Kidney epithelial cell (primary cell): ENCODE results near the gene C11orf71. TPM values are rescaled to one million over a fixed set of nuclear protein-coding genes. Genes with fewer than 3 reads are reported as not detected.

Experiments used
- DNase-seq: peaks from one replicate; pipeline ENCODE4 v3.0.0-alpha.2; 2010; ENCODE audit warnings: low read depth
- H3K27me3 ChIP-seq: 2 replicates; pipeline ENCODE4 v1.6.0; 2011; ENCODE audit warnings: low read length; ENCODE audit not compliant: control insufficient read depth, insufficient read depth
- H3K36me3 ChIP-seq: 2 replicates; pipeline ENCODE4 v1.5.1; 2011; ENCODE audit warnings: low read length; ENCODE audit not compliant: control insufficient read depth, insufficient read depth
- H3K4me3 ChIP-seq: 2 replicates; pipeline ENCODE4 v1.5.1; 2011; ENCODE audit warnings: low read depth, mild to moderate bottlenecking, control low read depth, low read length
- total RNA-seq: library from RNA; depleted of rRNA; stranded (reverse); fragments of >200 nt; gene quantifications from 2 replicates; pipeline ENCODE4 v1.2.3, GENCODE V29; 2015
- TF ChIP-seq, protein P1 (sequence below): IDR thresholded peaks from 2 replicates; pipeline ENCODE4 v1.5.1; 2011; ENCODE audit warnings: mild to moderate bottlenecking, moderate library complexity, low read length, control low read depth, inconsistent platforms; ENCODE audit not compliant: insufficient read depth, poor library complexity, severe bottlenecking

Gene C11orf71
- total RNA-seq, 1 donor from 2014 or later: 1.6 TPM

DNA sequence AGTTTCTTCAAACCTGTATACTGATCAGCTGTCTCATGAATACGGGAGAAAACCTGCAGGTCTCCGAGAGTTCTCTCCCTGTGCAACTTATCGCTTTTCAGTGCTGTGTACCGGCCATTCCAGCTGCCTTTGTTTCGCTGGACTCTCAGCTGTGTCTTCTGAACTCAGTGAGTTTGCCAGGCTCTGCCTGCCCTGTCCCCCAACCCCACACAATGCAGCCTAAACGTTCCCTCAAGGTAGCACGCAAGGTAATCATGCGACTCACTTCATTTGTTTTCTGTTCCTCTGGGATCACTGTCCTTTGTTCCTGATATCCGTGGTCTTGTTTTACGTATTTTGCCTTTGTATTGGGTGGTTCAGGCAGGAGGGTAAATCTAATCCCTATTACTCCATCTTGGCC lies 13.6 kb upstream of the C11orf71 start:
- Histone ChIP-seq H3K27me3 (no peaks in the 10 kb centered on the region), H3K4me3 (no peak overlapping the region), H3K36me3 (peaks cover 1% of the 10 kb centered on the region)
- TF ChIP-seq, protein P1, sequence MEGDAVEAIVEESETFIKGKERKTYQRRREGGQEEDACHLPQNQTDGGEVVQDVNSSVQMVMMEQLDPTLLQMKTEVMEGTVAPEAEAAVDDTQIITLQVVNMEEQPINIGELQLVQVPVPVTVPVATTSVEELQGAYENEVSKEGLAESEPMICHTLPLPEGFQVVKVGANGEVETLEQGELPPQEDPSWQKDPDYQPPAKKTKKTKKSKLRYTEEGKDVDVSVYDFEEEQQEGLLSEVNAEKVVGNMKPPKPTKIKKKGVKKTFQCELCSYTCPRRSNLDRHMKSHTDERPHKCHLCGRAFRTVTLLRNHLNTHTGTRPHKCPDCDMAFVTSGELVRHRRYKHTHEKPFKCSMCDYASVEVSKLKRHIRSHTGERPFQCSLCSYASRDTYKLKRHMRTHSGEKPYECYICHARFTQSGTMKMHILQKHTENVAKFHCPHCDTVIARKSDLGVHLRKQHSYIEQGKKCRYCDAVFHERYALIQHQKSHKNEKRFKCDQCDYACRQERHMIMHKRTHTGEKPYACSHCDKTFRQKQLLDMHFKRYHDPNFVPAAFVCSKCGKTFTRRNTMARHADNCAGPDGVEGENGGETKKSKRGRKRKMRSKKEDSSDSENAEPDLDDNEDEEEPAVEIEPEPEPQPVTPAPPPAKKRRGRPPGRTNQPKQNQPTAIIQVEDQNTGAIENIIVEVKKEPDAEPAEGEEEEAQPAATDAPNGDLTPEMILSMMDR: no peak
- DNase-seq: no peak

DNA sequence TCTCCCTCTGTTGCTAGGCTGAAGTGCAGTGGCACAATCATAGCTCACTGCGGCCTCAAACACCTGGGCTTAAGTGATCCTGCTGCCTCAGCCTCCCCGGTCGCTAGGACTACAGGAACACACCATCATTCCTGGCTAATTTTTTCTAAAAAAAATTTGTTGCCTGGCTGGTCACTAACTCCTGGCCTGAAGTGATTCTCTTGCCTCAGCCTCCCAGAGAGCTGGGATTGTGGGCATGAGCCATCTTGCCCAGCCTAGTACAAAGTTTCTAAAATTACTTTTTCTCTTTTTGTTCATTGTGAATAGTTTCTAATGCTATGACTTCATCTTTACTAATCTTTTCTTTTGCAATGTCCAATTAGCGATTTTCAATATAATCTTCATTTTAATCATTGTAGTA lies 12.6 kb upstream of the C11orf71 start:
- no peak for DNase-seq
- Histone ChIP-seq H3K4me3 (no peak overlapping the region), H3K27me3 (no peaks in the 10 kb centered on the region), H3K36me3 (peaks cover 1% of the 10 kb centered on the region)
- TF ChIP-seq, protein P1: no peak

DNA sequence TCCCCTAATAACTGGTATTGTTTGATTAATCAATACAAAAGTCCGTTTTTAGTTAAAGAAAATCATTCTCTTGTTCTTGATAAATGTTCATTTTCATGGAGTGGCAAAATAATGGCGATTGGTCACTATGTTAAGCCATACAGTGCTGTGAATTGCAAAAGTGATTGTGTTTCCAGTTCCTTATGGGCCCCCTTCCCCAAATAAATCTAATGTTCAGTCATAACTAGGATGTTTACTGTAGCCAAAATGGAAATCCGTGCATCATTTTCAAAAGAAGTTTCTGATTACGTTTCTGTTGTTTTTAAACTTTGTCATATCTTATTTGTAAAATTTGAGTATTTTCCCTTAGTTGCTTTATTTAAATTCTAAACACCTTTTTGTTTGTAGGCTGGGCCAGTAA lies 1.0 kb upstream of the C11orf71 start:
- H3K4me3 ChIP-seq: peak overlapping the region; percentile 85
- H3K36me3 ChIP-seq: no peaks in the 10 kb centered on the region
- DNase-seq: no peak
- H3K27me3 ChIP-seq: no peaks in the 10 kb centered on the region
- TF ChIP-seq, protein P1: no peak

DNA sequence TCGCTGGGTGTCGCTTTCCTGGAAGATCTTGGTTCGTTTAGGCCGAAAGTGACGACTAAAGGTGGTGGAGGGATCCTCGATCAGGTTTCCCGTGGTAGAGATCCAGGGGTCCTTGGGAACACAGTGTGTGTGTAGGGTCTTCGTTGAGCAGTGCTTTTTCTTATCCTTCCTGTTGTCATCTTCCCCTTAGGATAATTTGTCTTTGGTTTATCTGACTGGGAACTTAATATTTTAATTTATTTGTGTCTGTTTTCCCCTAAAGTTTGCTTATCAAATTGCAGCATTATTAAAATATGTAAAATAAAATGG lies 558 bp upstream of the C11orf71 start:
- TF ChIP-seq, protein P1: no peak
- no peaks in the 10 kb centered on the region for H3K36me3 ChIP-seq
- H3K27me3 ChIP-seq: no peaks in the 10 kb centered on the region
- peak overlapping the region; percentile 85 for H3K4me3 ChIP-seq
- DNase-seq: no peak

DNA sequence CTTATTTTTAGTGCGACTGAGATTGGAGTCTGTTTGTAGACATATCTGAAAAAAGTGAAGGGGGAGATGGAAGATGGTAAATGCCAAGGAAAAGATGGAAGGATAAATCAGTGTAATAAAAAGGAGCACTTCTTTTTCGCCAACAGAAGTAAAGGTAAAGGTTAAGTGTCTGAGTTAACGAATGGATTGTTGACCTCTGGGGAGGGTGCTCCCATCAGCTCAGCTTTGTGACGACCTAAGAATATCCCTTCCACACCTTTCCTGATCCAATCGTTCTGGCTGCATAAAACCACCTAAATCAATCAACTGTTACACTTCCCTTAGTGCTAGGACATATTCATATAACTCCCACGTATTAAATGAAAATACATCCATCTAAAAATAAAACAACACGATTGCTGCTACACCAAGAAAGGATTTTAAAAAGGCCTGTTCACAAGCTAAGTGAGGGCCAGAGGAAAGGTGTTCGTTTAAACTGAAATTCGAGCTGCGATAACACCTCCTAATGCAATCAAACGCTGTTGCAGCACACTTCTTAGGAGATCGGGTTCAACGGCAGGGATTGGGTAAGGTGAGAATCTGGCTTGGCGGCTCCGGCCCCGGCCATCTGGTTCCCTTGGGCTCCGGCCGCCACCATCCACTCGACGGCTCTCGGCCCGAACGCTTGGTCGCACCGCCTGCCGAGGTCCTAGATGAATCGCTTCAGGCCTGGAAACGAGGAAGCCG lies 658 bp downstream of the C11orf71 start:
- DNase-seq: no peak
- Histone ChIP-seq H3K27me3 (no peaks in the 10 kb centered on the region), H3K36me3 (no peaks in the 10 kb centered on the region), H3K4me3 (peak overlapping the region; percentile 85)
- TF ChIP-seq, protein P1: no peak

DNA sequence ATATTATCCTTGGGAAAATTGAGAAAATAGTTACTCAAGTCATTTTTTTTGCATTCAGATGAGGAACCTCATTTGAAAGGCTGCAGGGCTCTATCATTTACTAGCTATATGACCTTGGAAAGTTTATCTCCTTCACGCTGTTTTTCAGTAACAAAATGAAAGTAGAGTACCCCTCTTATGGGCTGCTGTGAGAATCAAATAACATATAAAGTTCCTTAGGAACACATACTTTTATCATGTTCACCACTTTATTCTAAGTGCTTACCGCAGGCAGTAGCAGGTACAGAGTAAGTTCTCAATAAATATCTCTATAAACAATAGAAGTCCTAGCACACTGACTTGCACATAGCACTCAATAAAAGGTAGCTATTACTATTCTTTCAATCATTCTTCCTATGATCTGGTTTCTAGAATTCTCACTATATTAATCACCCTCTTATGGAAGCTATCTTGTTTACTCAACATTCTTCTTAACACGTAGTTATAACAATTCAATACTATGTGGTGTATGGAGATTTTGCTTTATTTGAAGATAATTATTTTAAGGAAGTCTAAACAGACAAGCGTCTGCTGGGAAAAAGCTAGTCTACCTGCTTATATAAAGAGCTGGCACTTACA lies 1.9 kb downstream of the C11orf71 start:
- H3K4me3 ChIP-seq: no peak overlapping the region
- no peaks in the 10 kb centered on the region for H3K27me3 ChIP-seq
- no peak for DNase-seq
- TF ChIP-seq, protein P1: no peak
- H3K36me3 ChIP-seq: no peaks in the 10 kb centered on the region
